OCI-LY1 (cell line): ENCODE measurements around the gene CLEC4A.
"Not testable (repeated sequence)": the region's sequence is repeated elsewhere in the genome, so short reads cannot be mapped to it uniquely, and the experiment has no call there.

ENCODE experiments used
- H2AFZ ChIP-seq: fragments of 200-600 bp; sonication (generic), shearing (Covaris generic); 2 replicates; pipeline ENCODE4 v1.6.0; 2014; ENCODE audit warnings: antibody characterized with exemption, mild to moderate bottlenecking, low read length
- H3F3A ChIP-seq: fragments of 200-600 bp; sonication (generic), shearing (Covaris generic); 2 replicates; pipeline ENCODE4 v1.6.0; 2014; ENCODE audit warnings: mild to moderate bottlenecking, antibody characterized with exemption, low read length, moderate library complexity; ENCODE audit not compliant: insufficient read depth
- H3K27ac ChIP-seq: fragments of 200-600 bp; sonication (generic); 2 replicates; pipeline ENCODE4 v1.5.1; 2014; ENCODE audit warnings: low read length, mixed run types, mild to moderate bottlenecking, low read depth; ENCODE audit not compliant: poor library complexity, severe bottlenecking
- H3K27me3 ChIP-seq: fragments of 200-600 bp; sonication (generic); 2 replicates; pipeline ENCODE4 v1.6.0; 2014; ENCODE audit warnings: antibody characterized with exemption, mild to moderate bottlenecking, low read length, moderate library complexity; ENCODE audit not compliant: insufficient read depth
- H3K36me3 ChIP-seq: fragments of 200-600 bp; sonication (generic); 2 replicates; pipeline ENCODE4 v1.6.1; 2014; ENCODE audit warnings: mild to moderate bottlenecking, antibody characterized with exemption, low read length, moderate library complexity, mixed read lengths; ENCODE audit not compliant: insufficient read depth
- H3K4me1 ChIP-seq: fragments of 200-600 bp; sonication (generic); 2 replicates; pipeline ENCODE4 v1.5.1; 2014; ENCODE audit warnings: mild to moderate bottlenecking, low read length, moderate library complexity; ENCODE audit not compliant: insufficient read depth, severe bottlenecking
- H3K4me2 ChIP-seq: fragments of 200-600 bp; sonication (generic), shearing (Covaris generic); 2 replicates; pipeline ENCODE4 v1.6.1; 2014; ENCODE audit warnings: low read length
- H3K4me3 ChIP-seq: fragments of 200-600 bp; sonication (generic); 2 replicates; pipeline ENCODE4 v1.5.1; 2014; ENCODE audit warnings: low read length, low read depth, mild to moderate bottlenecking, mixed read lengths; ENCODE audit not compliant: poor library complexity, severe bottlenecking
- H3K79me2 ChIP-seq: fragments of 200-600 bp; shearing (Covaris generic); 2 replicates; pipeline ENCODE4 v1.6.1; 2016; ENCODE audit warnings: mixed run types, low read length, mixed read lengths; ENCODE audit not compliant: insufficient read depth
- H3K9ac ChIP-seq: fragments of 200-600 bp; sonication (generic), shearing (Covaris generic); 2 replicates; pipeline ENCODE4 v1.6.1; 2014; ENCODE audit warnings: mild to moderate bottlenecking, low read length, mixed read lengths
- H3K9me2 ChIP-seq: fragments of 200-600 bp; sonication (generic), shearing (Covaris generic); 2 replicates; pipeline ENCODE4 v1.6.1; 2014; ENCODE audit warnings: low read depth, mild to moderate bottlenecking, low read length, mixed read lengths
- H3K9me3 ChIP-seq: fragments of 200-600 bp; shearing (Covaris generic); 2 replicates; pipeline ENCODE4 v1.6.1; 2014; ENCODE audit warnings: low read length, mixed read lengths
- H4K20me1 ChIP-seq: fragments of 200-600 bp; sonication (generic), shearing (Covaris generic); 2 replicates; pipeline ENCODE4 v1.6.0; 2016; ENCODE audit warnings: mild to moderate bottlenecking, low read length; ENCODE audit not compliant: insufficient read depth
- EZH2 ChIP-seq: fragments of 200-600 bp; sonication (generic), shearing (Covaris generic); IDR thresholded peaks from 2 replicates; pipeline ENCODE4 v1.8.0; 2017; ENCODE audit warnings: borderline replicate concordance, mixed run types, mild to moderate bottlenecking, antibody characterized with exemption, low read length, moderate library complexity, mixed read lengths
- TF ChIP-seq, protein P1 (sequence below): fragments of 200-600 bp; sonication (generic), shearing (Covaris generic); IDR thresholded peaks from 2 replicates; pipeline ENCODE4 v1.5.1; 2017; ENCODE audit warnings: mild to moderate bottlenecking, antibody characterized with exemption, low read length, moderate library complexity, mixed read lengths

Gene CLEC4A

GRCh38 chr12:8156845-8157244 is 33.4 kb downstream of the CLEC4A start, which contains the start of gene ZNF705A:
Gene ZNF705A (plus strand): TSS chr12:8157015. CDS start chr12:8172626, 15,611 bp downstream.
- no peak within 1 kb of the TSS for H3K4me2 ChIP-seq
- no peaks in the 10 kb centered on the region for H3K4me1 ChIP-seq
- no peak within 1 kb of the TSS for H3K9ac ChIP-seq
- H3K9me2 ChIP-seq: no peaks in the 10 kb centered on the region
- H3K36me3 ChIP-seq: no peaks in the 10 kb centered on the region
- no peak within 1 kb of the TSS for H3K27ac ChIP-seq
- no peaks in the 10 kb centered on the region for H3K9me3 ChIP-seq
- H3K27me3 ChIP-seq: no peaks in the 10 kb centered on the region
- H3F3A ChIP-seq: no peaks in the 10 kb centered on the region
- H3K4me3 ChIP-seq: no peak within 1 kb of the TSS
- TF ChIP-seq, protein P1, sequence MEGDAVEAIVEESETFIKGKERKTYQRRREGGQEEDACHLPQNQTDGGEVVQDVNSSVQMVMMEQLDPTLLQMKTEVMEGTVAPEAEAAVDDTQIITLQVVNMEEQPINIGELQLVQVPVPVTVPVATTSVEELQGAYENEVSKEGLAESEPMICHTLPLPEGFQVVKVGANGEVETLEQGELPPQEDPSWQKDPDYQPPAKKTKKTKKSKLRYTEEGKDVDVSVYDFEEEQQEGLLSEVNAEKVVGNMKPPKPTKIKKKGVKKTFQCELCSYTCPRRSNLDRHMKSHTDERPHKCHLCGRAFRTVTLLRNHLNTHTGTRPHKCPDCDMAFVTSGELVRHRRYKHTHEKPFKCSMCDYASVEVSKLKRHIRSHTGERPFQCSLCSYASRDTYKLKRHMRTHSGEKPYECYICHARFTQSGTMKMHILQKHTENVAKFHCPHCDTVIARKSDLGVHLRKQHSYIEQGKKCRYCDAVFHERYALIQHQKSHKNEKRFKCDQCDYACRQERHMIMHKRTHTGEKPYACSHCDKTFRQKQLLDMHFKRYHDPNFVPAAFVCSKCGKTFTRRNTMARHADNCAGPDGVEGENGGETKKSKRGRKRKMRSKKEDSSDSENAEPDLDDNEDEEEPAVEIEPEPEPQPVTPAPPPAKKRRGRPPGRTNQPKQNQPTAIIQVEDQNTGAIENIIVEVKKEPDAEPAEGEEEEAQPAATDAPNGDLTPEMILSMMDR: no peak
- TF ChIP-seq EZH2: no peak
- H4K20me1 ChIP-seq: no peaks in the 10 kb centered on the region
- H3K79me2 ChIP-seq: no peaks in the 10 kb centered on the region
- H2AFZ ChIP-seq: no peak within 1 kb of the TSS

GRCh38 chr12:8157484-8158198 is 34.2 kb downstream of the CLEC4A start:
- Histone ChIP-seq H4K20me1 (no peaks in the 10 kb centered on the region), H3K4me1 (no peaks in the 10 kb centered on the region), H3K9ac (no peak overlapping the region), H3K36me3 (no peaks in the 10 kb centered on the region), H3K9me2 (no peaks in the 10 kb centered on the region), H3K27ac (no peak overlapping the region), H3K4me2 (no peak overlapping the region), H3K27me3 (no peaks in the 10 kb centered on the region), H3K79me2 (no peaks in the 10 kb centered on the region), H3K9me3 (no peaks in the 10 kb centered on the region), H2AFZ (no peak overlapping the region), H3F3A (no peaks in the 10 kb centered on the region), H3K4me3 (no peak overlapping the region)
- TF ChIP-seq, protein P1: no peak
- no peak for TF ChIP-seq EZH2

DNA sequence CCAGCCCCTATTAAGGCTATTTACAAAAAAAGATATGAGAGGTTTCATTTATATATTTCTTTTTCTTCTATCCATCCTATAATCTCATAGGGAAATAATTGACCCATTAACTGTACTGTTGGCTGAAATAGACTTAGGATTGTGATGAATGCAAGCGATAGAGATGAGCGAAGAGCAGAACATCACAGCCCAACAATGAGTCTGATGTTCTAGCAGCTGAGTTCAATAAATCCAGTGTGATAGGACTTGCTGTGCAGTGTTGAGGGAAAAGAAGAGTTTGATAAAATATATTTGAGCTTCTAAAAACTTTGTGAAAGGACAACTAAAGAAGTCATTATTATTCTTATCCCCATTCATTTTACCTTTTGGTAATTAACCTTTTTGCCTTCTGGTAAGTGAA is 49.5 kb downstream of the CLEC4A start:
- not testable (repeated sequence) for H3K4me1 ChIP-seq, H3K9me2 ChIP-seq, H3K4me2 ChIP-seq, H3K9ac ChIP-seq, H3K4me3 ChIP-seq, H3K79me2 ChIP-seq, H3F3A ChIP-seq, H2AFZ ChIP-seq, H3K27me3 ChIP-seq, H3K9me3 ChIP-seq, H4K20me1 ChIP-seq, H3K36me3 ChIP-seq, H3K27ac ChIP-seq

DNA sequence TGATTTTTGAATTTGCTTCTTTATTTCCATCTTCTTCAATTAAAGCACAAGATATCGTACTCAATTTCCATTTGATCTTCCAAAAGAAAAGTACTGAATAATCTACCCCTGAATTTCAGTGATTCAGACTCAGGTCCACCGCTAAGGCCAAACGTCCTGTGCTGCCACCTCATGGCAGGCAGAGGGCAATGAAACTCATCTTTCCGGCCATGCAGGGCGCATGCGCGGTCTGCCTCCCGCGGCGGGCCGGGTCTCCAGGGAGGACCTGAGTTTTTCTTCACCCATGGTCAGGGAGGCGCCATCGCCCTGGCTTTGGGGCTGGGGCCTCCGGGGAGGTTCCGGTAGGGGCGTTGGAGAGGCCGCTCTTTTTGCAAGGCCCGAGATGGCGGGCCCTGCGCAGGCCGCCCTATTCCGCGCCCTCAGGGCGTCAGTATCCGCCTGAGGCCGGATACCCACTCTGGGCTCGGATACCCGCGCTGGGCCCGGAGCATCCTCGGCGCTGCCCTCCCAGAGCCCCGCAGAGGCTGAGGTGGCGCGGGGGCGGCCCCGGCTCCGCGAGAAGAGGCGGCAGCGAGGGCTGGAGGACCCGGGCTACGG is 56.7 kb downstream of the CLEC4A start:
- not testable (repeated sequence) for H3K27ac ChIP-seq, H2AFZ ChIP-seq, H3K9me2 ChIP-seq, H3K27me3 ChIP-seq, H3K79me2 ChIP-seq, H3K4me1 ChIP-seq, H4K20me1 ChIP-seq, H3K9me3 ChIP-seq, H3F3A ChIP-seq, H3K36me3 ChIP-seq
- H3K4me2 ChIP-seq: peak overlapping the region; percentile 68
- TF ChIP-seq, protein P1: peak; percentile 41; the same call in 1 of the 2 replicates
- peak overlapping the region; percentile 67 for H3K4me3 ChIP-seq
- peak overlapping the region; percentile 63 for H3K9ac ChIP-seq

DNA sequence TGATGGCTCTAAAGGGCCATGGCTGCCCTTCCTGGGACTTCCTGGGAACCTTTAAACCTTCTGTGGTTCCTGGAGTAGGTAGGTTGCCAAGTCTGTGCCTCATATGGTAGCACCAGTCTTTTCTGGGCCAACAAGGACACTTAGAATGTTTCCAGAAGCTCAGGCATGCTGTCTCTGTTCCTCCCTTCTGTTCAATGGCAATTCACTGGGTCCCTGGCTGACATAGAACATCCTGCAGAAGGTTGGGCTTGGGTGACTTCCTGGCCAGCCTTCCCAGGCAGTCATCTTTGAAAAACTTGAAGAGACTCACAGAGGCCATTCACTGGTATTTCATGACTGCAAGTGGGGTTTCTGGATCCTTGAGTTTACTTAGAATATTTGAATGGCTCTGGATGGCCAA is 57.9 kb downstream of the CLEC4A start:
- not testable (repeated sequence) for H3K36me3 ChIP-seq, H3K4me1 ChIP-seq, H3K27ac ChIP-seq, H3K9me3 ChIP-seq, H2AFZ ChIP-seq, H4K20me1 ChIP-seq, H3K4me3 ChIP-seq, H3K9me2 ChIP-seq, H3K27me3 ChIP-seq, H3K4me2 ChIP-seq, H3K79me2 ChIP-seq, H3F3A ChIP-seq, H3K9ac ChIP-seq
